ENCODE measurements around the gene DBR1.
A peak's percentile ranks its signal among the peaks of the same experiment; 100 is the strongest.

The DBR1 gene

GRCh38 chr3:138124188-138124587 is 50.5 kb downstream of the DBR1 start:
- Mint-ChIP-seq H3K4me1 (no peaks in the 10 kb centered on the region), H3K36me3 (peaks cover 0 to 2% of the 10 kb centered on the region in 2 donors), H3K9me3 (peaks cover 4 to 6% of the 10 kb centered on the region in 2 donors), H3K4me3 (no peak overlapping the region), H3K27ac (no peak overlapping the region), H3K27me3 (peaks cover 13 to 16% of the 10 kb centered on the region in 2 donors)
- DNase-seq (no peak), ATAC-seq (replicated peaks) (no peak)

DNA sequence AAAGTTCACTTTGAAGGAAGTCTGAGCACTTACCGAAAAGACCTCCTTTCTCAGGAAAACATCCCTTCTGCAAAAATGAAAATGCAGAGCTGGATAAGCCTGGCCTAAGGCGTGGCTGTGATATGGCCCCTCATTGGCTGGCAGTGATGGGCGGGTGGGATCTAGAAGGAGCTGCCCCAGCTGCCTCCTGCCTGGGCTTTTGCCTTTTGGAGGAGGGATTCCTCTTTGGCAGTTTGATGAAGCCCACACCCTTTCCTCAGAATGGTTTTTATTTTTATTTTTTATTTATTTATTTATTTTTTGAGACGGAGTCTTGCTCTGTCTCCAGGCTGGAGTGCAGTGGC is 55.3 kb downstream of the DBR1 start:
- Mint-ChIP-seq H3K27ac (no peak overlapping the region), H3K4me1 (peaks cover 7 to 19% of the 10 kb centered on the region in 2 donors), H3K27me3 (peaks cover 33 to 52% of the 10 kb centered on the region in 2 donors), H3K36me3 (peaks cover 0 to 3% of the 10 kb centered on the region in 2 donors), H3K9me3 (peaks cover 4 to 9% of the 10 kb centered on the region in 2 donors), H3K4me3 (no peak overlapping the region)
- ATAC-seq (replicated peaks): no peak
- DNase-seq: no peak

GRCh38 chr3:138118612-138119422 is 55.9 kb downstream of the DBR1 start:
- Mint-ChIP-seq H3K4me1 (peaks cover 7 to 20% of the 10 kb centered on the region in 2 donors), H3K27me3 (peaks cover 34 to 54% of the 10 kb centered on the region in 2 donors), H3K9me3 (peaks cover 4 to 9% of the 10 kb centered on the region in 2 donors), H3K36me3 (peaks cover 0 to 3% of the 10 kb centered on the region in 2 donors), H3K4me3 (no peak overlapping the region), H3K27ac (no peak overlapping the region)
- peak; percentile 30 for DNase-seq
- peak; percentile 68 to 73 for ATAC-seq (replicated peaks)

DNA sequence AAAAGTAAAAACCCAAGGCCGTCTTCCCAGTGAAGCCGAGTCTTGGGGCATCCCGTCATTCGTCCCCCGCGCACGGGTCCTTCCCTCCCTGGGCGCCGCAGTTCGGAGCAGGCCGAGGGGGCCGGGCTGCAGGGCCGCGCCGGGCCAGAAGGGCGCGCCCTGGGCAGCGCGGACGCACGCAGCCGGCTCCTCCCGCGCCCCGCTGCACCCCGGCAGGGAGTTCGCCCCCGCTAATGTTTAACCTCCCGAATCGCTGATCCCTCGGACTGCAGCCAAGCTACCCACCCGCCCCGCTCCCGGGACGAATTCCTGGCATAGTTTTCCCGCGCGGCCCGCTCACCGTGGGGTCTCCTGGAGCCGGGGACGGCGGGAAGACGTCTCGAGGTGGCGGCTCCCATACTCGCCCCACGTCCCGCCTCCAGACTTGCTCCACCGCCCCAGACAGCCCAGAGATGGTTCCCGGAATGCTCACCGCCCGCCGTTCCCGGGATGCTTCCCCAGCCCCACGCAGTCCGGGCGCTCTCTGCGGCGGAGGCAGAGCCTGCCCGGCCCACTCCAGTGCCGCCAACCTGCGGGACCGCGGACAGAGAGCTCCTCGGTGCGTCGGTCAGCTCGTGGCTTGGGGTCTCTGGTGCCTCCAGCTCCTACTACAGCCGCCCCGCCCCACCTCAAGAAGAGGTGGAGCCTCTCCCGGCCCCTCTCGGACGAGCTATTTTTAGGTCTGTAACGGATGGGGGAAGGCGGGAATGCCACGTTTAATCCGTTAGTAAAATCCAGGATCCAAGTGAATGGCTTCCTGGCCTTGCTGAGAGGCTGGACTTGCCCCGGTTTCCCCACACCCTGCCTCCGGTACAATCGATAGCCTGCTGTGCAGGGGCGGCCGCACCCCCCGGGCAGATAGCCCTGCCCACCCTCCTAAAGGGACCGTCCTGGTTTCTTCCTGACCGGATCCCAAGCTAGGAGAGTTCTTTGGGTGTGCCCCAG is 59.4 kb downstream of the DBR1 start, which contains the start of gene DZIP1L:
Gene DZIP1L (minus strand): TSS at position 621 of the 984 bp plus-strand sequence. CDS start 11,637 bp downstream, outside the sequence.
- ATAC-seq (replicated peaks) (peak; percentile 91), DNase-seq (peak; percentile 10)
- peaks cover 47 to 49% of the 10 kb centered on the region in 2 donors for H3K27me3 Mint-ChIP-seq
- peak within 1 kb of the TSS; percentile 88 to 91 for H3K4me3 Mint-ChIP-seq
- peaks cover 7 to 20% of the 10 kb centered on the region in 2 donors for H3K4me1 Mint-ChIP-seq
- peaks cover 0 to 4% of the 10 kb centered on the region in 2 donors for H3K9me3 Mint-ChIP-seq
- peak within 1 kb of the TSS; percentile 67 for H3K27ac Mint-ChIP-seq
- peaks cover 0 to 1% of the 10 kb centered on the region in 2 donors for H3K36me3 Mint-ChIP-seq

GRCh38 chr3:138114431-138114918 is 60.2 kb downstream of the DBR1 start:
- peaks cover 0 to 1% of the 10 kb centered on the region in 2 donors for H3K36me3 Mint-ChIP-seq
- ATAC-seq (replicated peaks) (no peak), DNase-seq (no peak)
- no peak overlapping the region for H3K27ac Mint-ChIP-seq
- H3K4me1 Mint-ChIP-seq: peaks cover 7 to 20% of the 10 kb centered on the region in 2 donors
- peaks cover 0 to 4% of the 10 kb centered on the region in 2 donors for H3K9me3 Mint-ChIP-seq
- H3K27me3 Mint-ChIP-seq: peaks cover 49 to 51% of the 10 kb centered on the region in 2 donors
- H3K4me3 Mint-ChIP-seq: peak overlapping the region; percentile 88 to 91

- H3K4me3 Mint-ChIP-seq: no peak overlapping the region
- peaks cover 0 to 4% of the 10 kb centered on the region in 2 donors for H3K9me3 Mint-ChIP-seq
- no peak overlapping the region for H3K27ac Mint-ChIP-seq
- peaks cover 0 to 1% of the 10 kb centered on the region in 2 donors for H3K36me3 Mint-ChIP-seq
- peaks cover 7 to 20% of the 10 kb centered on the region in 2 donors for H3K4me1 Mint-ChIP-seq
- DNase-seq: no peak
- ATAC-seq (replicated peaks): no peak
- H3K27me3 Mint-ChIP-seq: peaks cover 43 to 50% of the 10 kb centered on the region in 2 donors
Observed at GRCh38 chr3:138113326-138113725, 61.4 kb downstream of the DBR1 start.

- ATAC-seq (replicated peaks) (no peak), DNase-seq (no peak)
- H3K9me3 Mint-ChIP-seq: peaks cover 0 to 4% of the 10 kb centered on the region in 2 donors
- H3K27ac Mint-ChIP-seq: no peak overlapping the region
- H3K27me3 Mint-ChIP-seq: peaks cover 44 to 52% of the 10 kb centered on the region in 2 donors
- peaks cover 7 to 20% of the 10 kb centered on the region in 2 donors for H3K4me1 Mint-ChIP-seq
- no peak overlapping the region for H3K4me3 Mint-ChIP-seq
- H3K36me3 Mint-ChIP-seq: peaks cover 0 to 1% of the 10 kb centered on the region in 2 donors
Observed at GRCh38 chr3:138112362-138112761, 62.4 kb downstream of the DBR1 start.
